MG63 (cell line): ENCODE measurements around the gene WIPF2. TPM values are rescaled to one million over a fixed set of nuclear protein-coding genes. Genes with fewer than 3 reads are reported as not detected.

Source experiments
- DNase-seq: peaks from one replicate; pipeline ENCODE4 v3.0.0-alpha.2; 2020
- H3K27me3 ChIP-seq: fragments of 250-450 bp; sonication (Bioruptor Pico); 2 replicates; pipeline ENCODE4 v1.5.1; 2020; ENCODE audit warnings: mild to moderate bottlenecking, moderate library complexity
- H3K36me3 ChIP-seq: fragments of 250-450 bp; sonication (Bioruptor Pico); 2 replicates; pipeline ENCODE4 v1.5.1; 2020; ENCODE audit warnings: mild to moderate bottlenecking, moderate library complexity
- H3K4me3 ChIP-seq: fragments of 250-450 bp; sonication (Bioruptor Pico); 2 replicates; pipeline ENCODE4 v1.5.1; 2020; ENCODE audit warnings: mild to moderate bottlenecking, moderate library complexity
- H3K9me3 ChIP-seq: fragments of 250-450 bp; sonication (Bioruptor Pico); 2 replicates; pipeline ENCODE4 v1.5.1; 2020; ENCODE audit warnings: mild to moderate bottlenecking, moderate library complexity
- total RNA-seq: library from RNA; depleted of rRNA; stranded (reverse); fragments of >200 nt; shearing (Covaris generic); gene quantifications from 2 replicates; pipeline ENCODE4 v1.2.3, GENCODE V29; 2014; ENCODE audit warnings: low replicate concordance

Gene WIPF2
- total RNA-seq, 1 experiment from 2014 or later: 7.4 TPM

DNA sequence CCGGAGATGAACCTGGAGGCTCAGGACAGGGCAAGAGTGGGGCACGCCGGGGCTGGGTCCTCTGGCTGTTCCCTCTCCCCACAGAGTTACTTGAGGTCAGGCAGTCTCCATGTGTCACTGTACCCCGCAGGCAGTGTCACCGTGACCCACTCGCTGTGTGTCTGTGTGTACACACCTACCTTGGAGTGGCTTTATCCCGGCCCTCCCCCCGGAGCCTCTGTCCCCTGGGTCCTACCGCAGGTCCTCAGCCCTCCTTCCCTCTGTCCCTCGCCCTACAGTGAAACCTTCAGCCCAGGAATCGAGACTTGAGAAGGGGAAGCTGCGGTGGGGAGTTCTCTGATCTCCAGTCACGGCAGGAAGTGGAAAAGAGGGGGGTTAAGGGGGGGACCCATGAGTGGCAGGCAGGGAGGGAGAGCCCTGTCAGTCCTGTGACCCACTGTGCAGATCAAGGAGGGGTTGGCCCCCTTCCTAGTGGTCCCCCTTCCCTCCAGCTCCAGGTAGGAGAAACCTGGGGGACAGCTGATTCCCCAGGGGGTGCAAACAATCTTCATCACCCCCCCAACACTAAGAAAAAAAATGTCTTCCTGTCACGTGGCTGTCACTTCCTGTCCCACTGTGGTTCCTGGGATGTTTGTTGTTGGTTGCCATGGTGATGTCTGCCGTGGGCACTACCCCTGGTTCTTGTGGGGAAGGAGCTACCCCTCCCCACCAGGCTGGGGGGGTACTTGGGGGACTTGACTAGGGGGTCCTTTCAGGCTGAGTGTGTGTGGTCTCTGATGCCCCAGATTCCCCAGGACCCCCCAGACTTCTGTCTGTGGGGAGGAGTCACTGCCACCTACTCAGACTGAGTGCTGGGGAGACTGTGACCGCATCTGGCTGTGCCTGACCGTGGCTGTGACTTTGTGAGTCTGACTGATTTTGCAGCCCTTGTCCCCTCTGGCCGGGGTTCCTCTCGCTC is 103.5 kb downstream of the WIPF2 start:
- Histone ChIP-seq H3K36me3 (peaks cover 15% of the 10 kb centered on the region), H3K27me3 (no peaks in the 10 kb centered on the region), H3K4me3 (peak overlapping the region; percentile 32), H3K9me3 (no peaks in the 10 kb centered on the region)
- peak; percentile 70 for DNase-seq

DNA sequence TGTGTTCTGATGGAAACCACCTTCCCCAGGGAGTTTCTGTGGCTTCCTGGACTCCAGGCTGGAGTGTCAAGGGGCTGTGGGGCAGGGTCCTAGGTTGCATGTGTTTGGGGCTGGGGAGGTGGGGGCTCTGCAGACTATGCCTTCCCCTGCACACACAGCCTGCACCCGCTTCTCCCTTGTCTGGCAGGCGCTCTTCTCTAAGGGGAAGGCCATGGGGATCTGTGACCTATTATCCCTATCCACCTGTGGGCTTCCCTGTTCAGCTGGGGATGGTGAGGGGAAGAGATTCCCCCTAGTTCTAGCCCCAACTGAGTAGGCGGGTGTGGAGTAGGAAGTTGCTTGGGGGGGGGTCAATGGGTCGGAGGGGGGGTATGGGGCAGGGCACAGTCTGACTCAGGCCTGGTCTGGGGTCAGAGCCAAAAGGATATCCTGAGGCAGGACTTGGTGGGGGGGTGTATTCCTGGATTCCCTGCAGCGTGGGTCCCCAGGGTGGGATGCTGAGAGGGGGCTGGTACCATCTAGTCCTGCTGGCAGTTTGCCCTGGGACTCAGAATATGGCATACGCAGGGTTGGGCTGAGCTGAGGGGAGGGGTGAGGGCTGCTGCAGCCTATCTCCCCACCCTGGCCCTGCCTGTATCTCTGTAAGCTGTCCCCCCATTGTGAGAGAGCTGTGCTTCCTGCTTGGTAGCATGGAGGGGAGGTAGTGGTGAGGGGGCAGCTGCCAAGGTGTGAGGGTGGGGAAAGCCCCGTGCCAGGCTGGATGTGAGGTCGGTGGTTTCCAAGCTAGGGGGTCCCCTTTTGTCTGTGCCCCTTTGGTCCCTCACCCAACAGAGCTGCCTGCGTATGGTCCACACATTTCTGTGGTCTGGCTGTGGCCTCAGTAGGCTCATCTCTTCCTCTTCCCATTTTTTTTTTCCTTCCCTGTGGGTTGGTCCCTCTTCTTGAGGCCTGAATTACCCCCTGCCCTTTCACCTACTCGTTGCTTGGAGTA is 104.6 kb downstream of the WIPF2 start:
- no peaks in the 10 kb centered on the region for H3K9me3 ChIP-seq
- DNase-seq: peak; percentile 91
- H3K4me3 ChIP-seq: peak overlapping the region; percentile 32; the same call in 1 of the 2 replicates
- H3K27me3 ChIP-seq: no peaks in the 10 kb centered on the region
- H3K36me3 ChIP-seq: peaks cover 20% of the 10 kb centered on the region

- Histone ChIP-seq H3K27me3 (no peaks in the 10 kb centered on the region), H3K36me3 (peaks cover 25% of the 10 kb centered on the region), H3K9me3 (no peaks in the 10 kb centered on the region), H3K4me3 (no peak overlapping the region)
- no peak for DNase-seq
These were observed 106.3 kb downstream of the WIPF2 start for GRCh38 chr17:40325156-40326013.

DNA sequence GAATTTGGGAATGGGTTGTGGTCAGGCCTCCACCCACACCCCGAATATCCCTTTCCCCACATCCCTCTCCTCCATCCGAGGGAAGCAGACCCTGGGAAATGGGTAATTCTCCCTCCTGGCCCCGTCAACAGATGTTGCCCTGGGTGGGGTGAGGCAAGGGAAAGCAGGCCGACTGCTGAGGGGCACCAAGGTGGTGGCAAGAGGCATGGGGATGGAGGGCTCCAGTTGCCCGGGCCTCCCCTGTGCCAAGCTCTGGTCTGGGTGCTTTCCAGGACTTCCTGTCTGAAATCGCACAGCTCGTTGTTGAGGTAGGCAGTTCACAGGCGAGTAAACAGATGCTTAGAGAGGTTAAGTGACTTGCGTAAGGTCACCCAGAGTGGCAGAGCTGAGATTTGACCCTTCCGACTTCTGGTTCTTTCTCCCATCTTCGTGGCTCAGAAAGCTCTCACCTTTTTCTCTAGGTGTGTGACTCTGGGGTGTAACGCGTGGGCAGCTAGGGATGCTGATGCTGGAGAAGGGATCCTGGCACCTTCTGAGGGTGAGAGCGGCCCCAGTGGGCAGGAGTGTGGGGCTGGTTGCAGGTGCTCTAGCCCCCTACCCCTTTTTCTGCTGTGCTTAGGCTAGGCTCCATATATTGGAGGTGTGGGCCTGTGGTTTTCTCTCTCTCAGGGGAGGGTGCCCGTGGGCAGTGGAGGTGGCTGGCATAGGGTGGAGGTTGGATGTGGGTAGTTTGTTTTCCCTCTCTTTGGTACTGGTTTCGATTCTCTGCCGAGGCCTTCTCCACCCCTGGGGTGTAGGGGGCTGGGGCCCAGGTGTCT is 107.1 kb downstream of the WIPF2 start:
- H3K9me3 ChIP-seq: no peaks in the 10 kb centered on the region
- H3K4me3 ChIP-seq: no peak overlapping the region
- H3K36me3 ChIP-seq: peaks cover 30% of the 10 kb centered on the region
- no peaks in the 10 kb centered on the region for H3K27me3 ChIP-seq
- no peak for DNase-seq

- Histone ChIP-seq H3K4me3 (no peak overlapping the region), H3K9me3 (no peaks in the 10 kb centered on the region), H3K36me3 (peaks cover 36% of the 10 kb centered on the region), H3K27me3 (no peaks in the 10 kb centered on the region)
- DNase-seq: no peak
These were observed 107.7 kb downstream of the WIPF2 start for GRCh38 chr17:40326832-40327199.

DNA sequence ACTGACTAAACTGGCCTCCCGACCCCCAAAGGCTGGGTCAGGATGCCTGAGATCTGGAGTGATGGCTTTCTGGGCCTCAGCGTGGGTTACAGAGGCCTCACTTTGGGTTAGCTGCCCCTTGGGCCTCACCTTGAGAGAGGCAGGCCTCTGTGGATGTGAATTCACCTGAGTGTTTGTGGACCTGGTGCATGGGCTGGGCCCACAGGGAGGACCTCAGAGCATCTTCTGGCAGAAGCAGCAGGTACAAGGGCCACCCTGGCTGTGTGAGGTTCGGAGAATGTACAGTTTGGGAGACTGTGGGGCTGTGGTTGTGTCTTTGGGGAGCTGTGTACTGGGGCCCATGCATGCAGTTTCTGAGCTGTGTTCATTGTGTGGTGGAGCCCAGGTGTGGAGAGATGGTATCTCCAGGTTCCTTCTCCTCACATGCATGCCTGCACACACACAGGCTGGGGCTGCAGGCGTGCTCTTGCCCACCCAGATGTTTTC is 108.2 kb downstream of the WIPF2 start:
- no peaks in the 10 kb centered on the region for H3K27me3 ChIP-seq
- no peaks in the 10 kb centered on the region for H3K9me3 ChIP-seq
- H3K4me3 ChIP-seq: no peak overlapping the region
- DNase-seq: no peak
- H3K36me3 ChIP-seq: peaks cover 38% of the 10 kb centered on the region

DNA sequence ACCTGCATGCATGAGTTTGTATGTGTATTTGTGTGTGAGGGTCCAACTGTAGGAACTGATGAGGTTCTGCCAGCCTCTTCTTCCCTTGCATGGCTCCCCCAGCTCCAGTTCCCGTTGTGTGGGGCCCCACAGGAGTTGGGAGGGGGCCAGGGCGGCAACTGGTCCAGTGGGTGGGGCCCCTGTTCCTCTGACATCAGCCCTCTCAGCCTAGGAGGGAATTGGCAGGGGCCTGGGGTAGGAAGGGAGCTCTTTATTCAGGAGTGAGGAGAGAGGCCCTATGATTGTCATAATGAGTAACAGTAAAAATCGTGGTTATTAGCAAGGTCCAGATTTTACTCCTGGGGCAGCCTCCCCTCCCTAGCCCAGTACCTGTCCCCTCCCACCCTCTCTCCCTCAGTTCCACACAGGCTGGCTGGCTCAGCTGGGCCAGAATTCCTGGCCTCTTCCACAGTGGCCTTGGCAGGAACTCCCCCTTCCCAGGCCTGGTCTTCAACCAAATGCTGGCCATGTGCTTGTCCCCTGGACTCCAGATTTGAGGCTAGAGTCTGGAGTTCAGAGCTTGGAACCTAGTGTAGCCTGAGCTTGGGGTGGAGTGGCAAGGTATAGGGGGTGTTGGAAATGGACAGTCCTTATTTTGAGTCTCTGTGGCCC is 108.8 kb downstream of the WIPF2 start:
- H3K36me3 ChIP-seq: peaks cover 39% of the 10 kb centered on the region

GRCh38 chr17:40328386-40328766 is 109.3 kb downstream of the WIPF2 start:
- H3K9me3 ChIP-seq: no peaks in the 10 kb centered on the region
- no peak overlapping the region for H3K4me3 ChIP-seq
- no peaks in the 10 kb centered on the region for H3K27me3 ChIP-seq
- H3K36me3 ChIP-seq: peaks cover 42% of the 10 kb centered on the region
- DNase-seq: no peak

More for the DNA sequence above, 108.8 kb downstream of the WIPF2 start:
- DNase-seq: peak; percentile 84
- H3K27me3 ChIP-seq: no peaks in the 10 kb centered on the region
- H3K9me3 ChIP-seq: no peaks in the 10 kb centered on the region
- no peak overlapping the region for H3K4me3 ChIP-seq

GRCh38 chr17:40329839-40330794 is 111.0 kb downstream of the WIPF2 start:
- H3K4me3 ChIP-seq: no peak overlapping the region
- peaks cover 41% of the 10 kb centered on the region for H3K36me3 ChIP-seq
- no peaks in the 10 kb centered on the region for H3K27me3 ChIP-seq
- peak; percentile 65 for DNase-seq
- H3K9me3 ChIP-seq: no peaks in the 10 kb centered on the region

DNA sequence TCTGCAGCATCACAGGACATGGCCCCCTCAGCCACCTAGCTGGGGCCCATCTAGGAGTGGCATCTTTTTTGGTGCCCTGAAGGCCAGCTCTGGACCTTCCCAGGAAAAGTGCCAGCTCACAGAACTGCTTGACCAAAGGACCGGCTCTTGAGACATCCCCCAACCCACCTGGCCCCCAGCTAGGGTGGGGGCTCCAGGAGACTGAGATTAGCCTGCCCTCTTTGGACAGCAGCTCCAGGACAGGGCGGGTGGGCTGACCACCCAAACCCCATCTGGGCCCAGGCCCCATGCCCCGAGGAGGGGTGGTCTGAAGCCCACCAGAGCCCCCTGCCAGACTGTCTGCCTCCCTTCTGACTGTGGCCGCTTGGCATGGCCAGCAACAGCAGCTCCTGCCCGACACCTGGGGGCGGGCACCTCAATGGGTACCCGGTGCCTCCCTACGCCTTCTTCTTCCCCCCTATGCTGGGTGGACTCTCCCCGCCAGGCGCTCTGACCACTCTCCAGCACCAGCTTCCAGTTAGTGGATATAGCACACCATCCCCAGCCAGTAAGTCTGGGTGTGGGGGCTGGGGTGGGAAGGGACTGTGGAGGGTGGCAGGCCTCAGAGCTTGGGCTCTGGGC is 111.9 kb downstream of the WIPF2 start:
- H3K4me3 ChIP-seq: no peak overlapping the region
- H3K36me3 ChIP-seq: peaks cover 45% of the 10 kb centered on the region

GRCh38 chr17:40331743-40332641 is 112.9 kb downstream of the WIPF2 start:
- no peaks in the 10 kb centered on the region for H3K9me3 ChIP-seq
- H3K36me3 ChIP-seq: peaks cover 52% of the 10 kb centered on the region
- H3K4me3 ChIP-seq: 0 out of 2 replicates have a peak overlapping the region, but pooled peaks have one; percentile 5
- peak; percentile 98 for DNase-seq
- H3K27me3 ChIP-seq: no peaks in the 10 kb centered on the region

More for the DNA sequence above, 111.9 kb downstream of the WIPF2 start:
- Histone ChIP-seq H3K27me3 (no peaks in the 10 kb centered on the region), H3K9me3 (no peaks in the 10 kb centered on the region)
- no peak for DNase-seq
